Subcutaneous adipose tissue (tissue), 4 donors: ENCODE data around the gene DISC1. TPM values are rescaled to one million over a fixed set of nuclear protein-coding genes. Genes with fewer than 3 reads are reported as not detected.

ENCODE experiments used
- total RNA-seq, 4 donors: library from RNA; depleted of rRNA; stranded (reverse); fragments of >200 nt; gene quantifications; one replicate each; pipeline ENCODE4 v1.1.0, GENCODE V29; 2016
- TF ChIP-seq, protein P1 (sequence below): fragments of 450-650 bp; IDR thresholded peaks from one replicate; pipeline ENCODE4 v1.5.1; 2016; ENCODE audit warnings: low read depth, mild to moderate bottlenecking, control low read depth, antibody characterized with exemption, moderate library complexity

The DISC1 gene
- total RNA-seq, 4 donors from 2014 or later: 9.8 to 21.6 (median 19.7) TPM

DNA sequence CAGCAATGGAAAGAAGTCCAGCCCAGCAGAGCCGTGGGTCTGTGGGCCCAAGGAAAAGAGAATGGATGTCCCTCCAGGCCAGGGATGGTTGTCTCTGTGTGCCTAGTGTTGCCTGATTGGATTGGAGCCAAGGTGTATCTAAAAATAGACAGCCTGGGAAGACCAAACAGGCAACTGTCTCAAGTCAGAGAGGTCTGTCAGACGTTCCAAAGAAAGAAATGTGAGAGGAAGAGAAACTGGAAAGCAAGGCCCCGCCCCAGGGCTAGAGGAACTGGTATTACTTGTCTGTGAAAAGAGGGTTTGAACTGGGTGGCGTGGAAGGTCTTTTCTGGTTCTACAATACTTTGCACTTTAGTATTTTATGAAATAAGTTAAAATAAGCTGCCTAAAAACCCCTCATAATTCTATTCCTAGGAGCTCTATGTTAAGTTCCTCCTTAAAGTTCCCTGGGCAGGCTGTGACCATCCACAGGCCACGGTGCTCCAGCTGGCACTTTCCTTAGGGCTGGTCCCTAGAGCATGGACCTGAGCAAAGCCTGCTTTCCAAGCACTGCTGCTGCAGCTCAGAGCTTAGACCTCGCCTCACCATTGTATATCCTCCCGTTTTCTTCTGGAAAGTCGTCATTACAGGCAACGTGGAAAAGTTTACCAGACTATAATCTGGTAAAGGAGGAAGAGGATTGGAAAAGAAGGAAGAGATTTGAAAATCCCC, 151.6 kb downstream of the DISC1 start:
- TF ChIP-seq, protein P1, sequence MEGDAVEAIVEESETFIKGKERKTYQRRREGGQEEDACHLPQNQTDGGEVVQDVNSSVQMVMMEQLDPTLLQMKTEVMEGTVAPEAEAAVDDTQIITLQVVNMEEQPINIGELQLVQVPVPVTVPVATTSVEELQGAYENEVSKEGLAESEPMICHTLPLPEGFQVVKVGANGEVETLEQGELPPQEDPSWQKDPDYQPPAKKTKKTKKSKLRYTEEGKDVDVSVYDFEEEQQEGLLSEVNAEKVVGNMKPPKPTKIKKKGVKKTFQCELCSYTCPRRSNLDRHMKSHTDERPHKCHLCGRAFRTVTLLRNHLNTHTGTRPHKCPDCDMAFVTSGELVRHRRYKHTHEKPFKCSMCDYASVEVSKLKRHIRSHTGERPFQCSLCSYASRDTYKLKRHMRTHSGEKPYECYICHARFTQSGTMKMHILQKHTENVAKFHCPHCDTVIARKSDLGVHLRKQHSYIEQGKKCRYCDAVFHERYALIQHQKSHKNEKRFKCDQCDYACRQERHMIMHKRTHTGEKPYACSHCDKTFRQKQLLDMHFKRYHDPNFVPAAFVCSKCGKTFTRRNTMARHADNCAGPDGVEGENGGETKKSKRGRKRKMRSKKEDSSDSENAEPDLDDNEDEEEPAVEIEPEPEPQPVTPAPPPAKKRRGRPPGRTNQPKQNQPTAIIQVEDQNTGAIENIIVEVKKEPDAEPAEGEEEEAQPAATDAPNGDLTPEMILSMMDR: no peak

DNA sequence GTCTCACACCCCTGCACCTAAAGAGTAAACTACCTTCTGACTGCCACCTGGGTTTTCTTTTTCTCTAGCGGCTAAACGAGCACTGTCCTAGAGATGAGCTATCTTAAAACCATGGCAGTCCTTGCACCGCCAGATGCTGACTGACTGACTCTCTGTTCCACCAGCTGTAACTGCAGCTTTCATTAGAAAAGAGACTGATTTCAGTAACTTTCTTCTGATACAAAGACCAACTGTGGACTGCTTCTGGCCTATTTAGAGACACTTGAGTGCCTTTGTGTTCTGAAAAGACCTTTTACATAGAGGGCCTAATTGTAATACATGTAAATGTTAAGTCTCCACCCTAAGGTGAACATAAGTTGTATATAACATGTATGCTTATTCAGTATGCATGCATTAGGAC, 152.5 kb downstream of the DISC1 start:
- TF ChIP-seq, protein P1: no peak

DNA sequence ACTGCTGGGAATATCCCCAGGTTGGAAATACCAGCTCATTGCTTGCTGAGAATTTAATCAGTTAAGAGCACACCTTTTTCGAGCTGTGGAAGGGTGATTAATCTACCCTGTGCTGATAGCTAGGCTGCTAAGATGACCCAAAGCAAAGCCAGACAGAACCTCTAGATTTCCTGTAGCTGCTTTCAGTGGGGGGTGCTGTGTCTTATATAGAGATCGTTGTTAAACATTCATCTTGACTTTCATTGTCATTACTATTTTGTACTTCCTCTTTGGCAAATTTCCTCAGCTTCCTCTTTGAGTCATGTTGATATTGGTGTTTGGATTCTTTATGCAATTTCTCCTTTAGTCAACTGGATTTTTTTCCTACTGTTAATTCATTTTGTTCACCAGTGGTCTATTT, 155.3 kb downstream of the DISC1 start:
- TF ChIP-seq, protein P1: no peak

DNA sequence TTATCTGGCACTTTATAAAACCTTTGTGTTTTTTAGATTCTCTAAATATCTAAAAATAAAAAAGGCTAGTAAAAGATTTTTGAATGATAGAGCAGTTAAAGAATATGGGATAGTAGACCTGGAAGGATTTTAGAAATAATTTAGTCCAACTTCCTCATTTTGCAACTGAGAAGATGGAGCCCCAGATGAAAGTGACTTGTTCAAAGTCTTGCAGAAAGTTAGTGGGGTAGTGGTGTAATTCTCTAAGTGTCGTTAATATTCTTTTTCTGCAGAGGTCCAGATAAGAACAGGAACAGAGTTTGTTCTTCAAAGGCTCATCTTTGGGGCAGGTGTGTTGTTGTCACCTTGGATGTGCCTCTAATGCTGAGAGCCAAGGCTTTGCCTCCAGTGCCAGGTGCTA, 159.5 kb downstream of the DISC1 start:
- TF ChIP-seq, protein P1: no peak

DNA sequence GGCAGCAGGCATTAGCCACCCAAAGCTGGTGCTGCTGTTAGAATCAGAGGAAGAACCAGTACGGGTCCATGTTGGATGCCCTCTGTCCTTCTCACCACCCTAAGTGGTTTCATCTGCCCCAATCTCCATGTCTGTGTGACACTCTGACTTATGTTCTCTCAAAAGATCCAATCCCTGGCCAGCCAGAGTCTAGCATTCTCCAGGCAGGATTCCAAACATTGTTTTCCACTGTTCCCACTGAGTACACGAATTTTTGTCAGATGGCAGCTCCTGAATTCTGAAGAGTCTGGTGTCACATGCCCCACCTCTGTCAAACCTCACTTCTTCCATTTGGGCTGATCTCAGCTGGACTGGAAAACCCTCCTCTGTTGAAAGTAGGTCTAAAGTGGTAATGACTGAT, 166.0 kb downstream of the DISC1 start:
- TF ChIP-seq, protein P1: no peak

DNA sequence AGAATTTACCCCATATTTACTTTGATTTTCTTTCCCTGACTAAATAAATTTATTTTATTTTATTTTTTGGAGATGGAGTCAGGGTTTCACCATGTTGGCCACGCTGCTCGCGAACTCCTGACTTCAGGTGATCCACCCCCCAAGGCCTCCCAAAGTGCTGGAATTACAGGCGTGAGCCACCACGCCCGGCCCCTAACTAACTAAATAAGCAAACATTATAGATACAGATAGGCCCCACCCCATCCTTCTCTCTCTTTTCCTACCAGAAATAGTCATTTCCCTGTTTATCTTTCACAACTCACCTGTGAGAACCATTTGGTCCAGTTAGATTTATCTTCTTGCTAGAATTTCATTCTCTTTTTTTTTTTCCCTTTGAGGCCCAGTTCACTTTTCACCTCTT, 167.3 kb downstream of the DISC1 start:
- TF ChIP-seq, protein P1: no peak

DNA sequence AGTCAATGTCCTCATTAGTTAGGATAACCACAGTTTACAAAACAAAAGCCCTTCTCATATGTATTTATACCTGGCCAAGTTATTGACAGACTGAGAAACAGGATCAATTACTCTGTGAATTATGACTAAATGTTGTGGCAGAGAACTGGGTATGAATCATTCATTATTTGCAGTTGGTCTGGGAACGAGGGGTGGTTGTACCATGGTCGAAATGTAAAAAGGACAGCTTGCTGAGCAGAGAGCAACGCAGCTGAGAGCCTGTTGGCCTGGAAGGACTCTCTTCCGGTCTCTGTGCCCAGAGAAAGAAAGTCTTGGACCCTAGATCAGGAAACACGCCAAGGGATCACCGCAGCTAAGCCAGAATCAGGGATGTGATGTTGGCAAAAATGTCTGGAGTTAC, 169.6 kb downstream of the DISC1 start:
- TF ChIP-seq, protein P1: no peak
